Measurements from ENCODE around the gene ROBO2. TPM values are rescaled to one million over a fixed set of nuclear protein-coding genes. Genes with fewer than 3 reads are reported as not detected.

ROBO2 gene
- total RNA-seq, 1 donor from 2014 or later = not detected

DNA sequence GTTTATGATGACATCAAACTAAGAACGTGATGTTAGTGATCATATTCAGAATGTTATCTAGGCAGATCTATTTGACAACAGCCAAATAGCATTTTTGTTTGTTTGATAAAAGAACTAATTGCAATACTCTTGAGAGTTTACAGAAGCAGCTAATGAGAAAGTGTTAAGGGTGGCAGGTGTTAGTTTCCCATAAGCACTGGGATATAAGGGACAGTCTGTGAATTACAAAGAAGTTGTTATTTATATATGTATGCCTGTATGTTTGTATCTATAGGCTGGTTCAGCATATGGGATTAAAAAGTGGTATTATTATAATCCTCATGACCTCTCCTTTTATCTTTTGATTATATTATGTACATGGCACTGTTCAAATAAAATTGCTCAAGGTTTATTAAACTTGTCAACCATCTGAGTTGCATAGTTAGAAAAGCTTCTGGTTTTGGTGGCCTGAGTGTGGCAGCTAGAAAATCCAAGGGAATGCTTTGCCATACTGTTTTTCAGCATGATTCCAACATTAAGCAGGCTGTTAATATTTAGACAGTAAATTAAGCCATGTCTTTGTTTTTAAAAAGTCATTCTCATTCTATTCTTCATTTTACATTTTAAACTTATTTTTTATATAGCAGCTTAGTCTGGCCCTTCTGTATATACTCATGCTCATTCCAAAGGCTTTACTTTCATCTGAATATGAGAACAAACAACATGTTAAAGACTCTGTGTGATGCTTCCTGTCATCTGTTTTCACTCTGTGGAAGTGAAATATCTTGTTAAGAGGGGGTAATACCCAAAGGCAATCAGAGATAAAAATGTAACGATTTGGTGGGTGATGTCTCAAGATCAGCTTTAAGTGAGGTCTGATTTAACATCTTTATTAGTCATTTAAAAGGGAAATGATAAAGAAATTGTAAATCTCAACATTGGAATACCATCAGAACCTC, 13.1 kb downstream of the ROBO2 start:
- intact Hi-C loops (cut with micrococcal nuclease) = no loop called here

DNA sequence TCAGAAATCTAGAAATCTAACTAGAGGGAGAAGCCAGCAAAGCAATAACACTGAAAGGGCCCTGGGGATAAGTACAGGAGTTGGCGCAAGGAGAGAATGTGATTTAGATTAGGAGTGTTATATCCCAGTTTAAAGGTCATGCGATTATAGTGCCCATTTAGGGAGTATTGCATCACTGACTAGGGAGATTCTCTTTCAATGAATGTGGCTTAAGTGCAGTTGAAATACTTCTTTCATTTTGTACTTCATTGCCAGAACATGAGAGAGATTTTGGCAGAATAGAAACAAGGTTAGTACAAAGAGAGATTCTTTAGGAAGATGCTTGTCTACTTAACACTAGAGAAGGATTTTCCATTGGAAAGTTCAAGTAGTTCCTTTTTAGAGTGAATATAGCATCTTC, 13.9 kb downstream of the ROBO2 start:
- intact Hi-C loops (cut with micrococcal nuclease) = no loop called here

DNA sequence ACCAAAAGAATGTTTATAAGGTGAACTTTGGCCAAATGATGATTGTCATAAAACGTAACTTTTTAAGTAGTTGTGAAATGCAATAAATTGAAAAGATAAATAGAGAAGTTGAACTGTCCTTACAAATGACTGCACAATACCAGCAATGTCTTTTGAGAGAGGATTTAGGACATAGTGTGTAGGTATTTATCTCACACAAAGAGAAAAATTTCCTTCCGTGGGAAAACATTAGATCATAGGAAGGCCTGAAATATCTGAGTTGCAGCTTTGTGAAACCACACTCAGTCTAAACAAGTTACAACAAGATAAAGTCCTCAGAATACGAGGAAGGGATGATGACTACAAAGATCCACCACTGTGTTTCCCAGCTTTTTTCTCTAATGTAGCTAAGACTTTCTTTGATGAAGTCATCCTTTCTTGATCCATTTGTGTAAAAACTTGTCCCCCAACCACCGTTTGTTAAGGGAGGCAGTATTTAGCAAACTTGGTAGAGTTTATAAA, 16.0 kb downstream of the ROBO2 start:
- intact Hi-C loops (cut with micrococcal nuclease) = no loop called here

DNA sequence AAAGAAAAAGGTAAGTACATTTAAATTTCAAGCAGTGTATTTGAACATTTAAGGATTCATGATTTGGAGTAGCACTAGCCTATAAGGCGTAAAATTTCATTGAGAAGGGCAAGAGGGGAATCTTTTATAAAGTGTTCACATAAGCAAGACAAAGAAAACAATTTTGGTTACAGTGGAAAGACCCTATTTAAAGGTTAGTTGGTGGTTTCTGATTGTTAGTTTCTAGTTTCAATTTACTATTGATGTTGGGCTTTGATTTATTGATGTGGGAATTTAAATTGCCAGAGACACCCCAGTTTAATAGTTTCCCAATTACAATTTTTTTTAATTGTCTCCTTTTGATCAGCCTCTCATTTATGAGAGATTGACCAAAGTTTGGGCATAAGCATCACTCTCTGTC, 19.5 kb downstream of the ROBO2 start:
- intact Hi-C loops (cut with micrococcal nuclease) = no loop called here

DNA sequence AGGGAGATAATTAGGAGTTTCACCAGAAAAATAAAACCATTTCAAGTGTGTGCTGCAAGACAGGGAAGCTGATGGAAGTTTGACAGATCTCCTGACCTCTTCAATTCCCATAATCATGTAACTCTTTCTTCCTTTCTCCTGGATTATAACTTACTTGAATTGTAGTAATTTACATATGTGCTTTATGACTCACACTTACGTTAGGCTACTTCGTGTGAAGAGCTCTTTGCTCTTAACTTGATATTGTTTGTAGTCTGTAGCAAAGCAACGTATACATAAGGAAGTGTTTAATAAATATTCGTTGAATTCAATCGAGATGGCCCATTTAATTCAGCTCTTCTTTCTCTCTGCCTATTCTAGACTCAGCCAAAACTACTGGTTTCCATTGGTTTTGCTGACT, 23.5 kb downstream of the ROBO2 start:
- intact Hi-C loops (cut with micrococcal nuclease) = no loop called here

DNA sequence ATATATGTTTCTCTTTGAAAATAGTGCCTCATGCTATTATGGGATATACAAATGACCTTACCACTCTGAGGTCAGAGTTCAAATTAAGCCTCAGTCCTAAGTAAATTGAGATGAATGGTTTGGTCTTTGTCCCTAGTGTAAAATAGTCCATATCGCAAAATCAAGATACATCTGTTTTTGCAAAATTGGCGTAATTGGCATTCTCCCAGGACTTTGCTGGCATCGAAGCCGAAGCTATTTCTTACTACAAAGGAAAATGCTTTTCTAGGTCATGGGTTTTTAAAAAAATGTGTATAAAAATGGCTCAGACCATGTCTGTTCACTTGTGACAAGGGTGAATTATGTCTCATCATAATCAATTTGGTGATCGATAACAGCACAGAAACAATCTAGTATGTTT, 25.9 kb downstream of the ROBO2 start:
- intact Hi-C loops (cut with micrococcal nuclease) = no loop called here

DNA sequence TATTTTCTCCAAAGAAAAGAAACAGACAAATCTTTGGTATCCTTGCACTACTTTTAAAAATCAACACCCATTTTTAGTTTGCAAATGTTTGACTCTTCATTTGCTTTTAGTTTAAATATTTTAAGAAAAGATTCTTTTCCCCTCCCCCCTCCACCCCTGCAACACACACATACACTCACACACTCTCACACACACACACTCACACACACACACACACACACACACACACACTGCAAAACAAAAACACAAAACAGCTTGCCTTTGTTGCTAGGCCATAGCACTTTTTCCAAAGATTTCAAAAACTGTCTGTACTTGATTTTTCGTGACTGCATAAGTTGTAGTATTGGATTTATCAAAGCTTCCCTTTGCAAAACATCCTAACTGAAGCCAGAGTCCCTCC, 26.9 kb downstream of the ROBO2 start:
- intact Hi-C loops (cut with micrococcal nuclease) = no loop called here

DNA sequence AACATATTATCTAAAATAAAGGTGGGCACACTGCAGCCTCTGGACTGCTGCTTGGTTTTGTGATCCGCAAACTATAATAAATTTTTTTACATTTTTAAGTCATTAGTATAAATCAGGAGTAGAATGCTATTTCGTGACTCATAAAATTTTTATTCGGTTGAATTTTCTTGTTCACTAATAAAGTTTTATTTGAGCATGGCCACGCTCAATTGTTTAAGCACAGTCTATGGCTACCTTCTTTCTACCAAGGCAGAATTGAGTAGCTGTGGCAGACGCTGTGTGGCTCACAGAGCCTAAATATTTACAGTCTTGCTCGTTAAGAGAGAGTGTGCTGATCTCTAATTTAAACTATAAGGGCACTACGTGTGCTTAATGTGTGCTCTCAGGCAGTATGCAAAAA, 28.9 kb downstream of the ROBO2 start:
- intact Hi-C loops (cut with micrococcal nuclease) = no loop called here

DNA sequence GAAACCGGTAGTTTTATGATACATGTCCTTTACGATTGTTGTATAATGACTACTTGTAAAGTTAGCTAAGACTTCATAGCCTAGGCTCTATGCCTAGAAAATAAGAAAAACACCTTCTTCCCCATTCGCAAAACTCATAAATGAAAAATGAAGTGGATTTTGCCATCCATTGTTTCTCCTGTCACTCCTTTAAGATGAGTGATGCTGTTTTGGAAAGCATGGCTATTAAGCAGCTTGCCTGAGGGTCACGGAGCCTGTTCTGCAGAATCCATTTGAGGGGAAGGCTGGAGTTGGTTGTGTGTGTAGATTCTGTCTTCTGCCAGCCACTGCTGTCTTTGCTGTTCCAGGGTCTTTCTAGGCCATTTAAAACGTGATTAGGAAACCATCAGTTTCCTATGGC, 31.5 kb downstream of the ROBO2 start:
- intact Hi-C loops (cut with micrococcal nuclease) = no loop called here

DNA sequence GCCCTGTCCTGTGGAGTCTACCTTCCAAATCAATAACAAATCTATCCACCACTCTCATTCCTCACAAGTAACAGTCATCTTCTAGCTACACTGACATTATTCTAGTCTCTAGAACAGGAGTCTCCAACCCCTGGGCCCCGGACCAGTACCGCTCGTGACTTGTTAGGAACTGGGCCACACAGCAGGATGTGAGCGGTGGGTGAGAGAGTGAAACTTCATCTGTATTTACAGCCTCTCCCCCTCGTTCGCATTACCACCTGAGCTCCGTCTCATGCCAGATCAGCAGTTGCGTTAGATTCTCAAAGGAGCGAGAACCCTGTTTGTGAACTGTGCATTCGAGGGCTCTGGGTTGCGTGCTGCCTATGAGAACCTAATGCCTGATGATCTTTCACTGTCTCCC, 31.9 kb downstream of the ROBO2 start:
- intact Hi-C loops (cut with micrococcal nuclease) = no loop called here

DNA sequence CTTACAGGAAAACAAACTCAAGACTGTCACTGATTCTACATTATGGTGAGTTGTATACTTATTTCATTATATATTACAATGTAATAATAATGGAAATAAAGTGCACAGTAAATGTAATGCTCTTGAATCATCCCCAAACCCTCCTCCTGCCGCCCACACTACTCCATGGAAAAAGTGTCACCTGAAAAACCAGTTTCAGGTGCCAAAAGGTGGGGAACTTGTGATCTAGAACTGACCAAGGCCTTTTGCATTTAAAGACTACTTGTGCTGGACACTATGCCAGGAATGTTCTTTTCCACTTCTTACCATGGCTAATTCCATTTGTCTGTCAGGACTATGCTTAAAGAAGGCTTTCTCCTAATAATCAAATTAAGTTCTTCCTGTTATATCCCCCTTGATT, 32.3 kb downstream of the ROBO2 start:
- intact Hi-C loops (cut with micrococcal nuclease) = no loop called here

DNA sequence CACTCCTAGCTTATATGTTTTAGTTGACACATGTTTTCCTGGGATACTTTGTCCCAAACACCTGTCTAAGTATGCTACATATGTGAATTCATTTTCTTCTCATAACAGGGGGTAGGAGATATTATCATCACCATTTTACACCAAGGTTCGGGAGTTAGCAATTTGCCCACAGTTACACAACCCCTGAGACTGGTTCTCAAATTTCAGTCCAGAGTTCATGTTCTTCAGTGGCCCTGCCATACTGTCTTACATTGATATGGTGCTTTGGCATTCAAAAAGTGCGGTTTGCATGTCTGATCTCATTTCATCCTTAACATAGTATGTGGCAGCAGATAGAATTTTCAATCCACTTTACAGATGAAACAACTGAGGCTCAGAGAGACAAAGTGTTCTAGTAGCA, 38.4 kb downstream of the ROBO2 start:
- intact Hi-C loops (cut with micrococcal nuclease) = no loop called here

DNA sequence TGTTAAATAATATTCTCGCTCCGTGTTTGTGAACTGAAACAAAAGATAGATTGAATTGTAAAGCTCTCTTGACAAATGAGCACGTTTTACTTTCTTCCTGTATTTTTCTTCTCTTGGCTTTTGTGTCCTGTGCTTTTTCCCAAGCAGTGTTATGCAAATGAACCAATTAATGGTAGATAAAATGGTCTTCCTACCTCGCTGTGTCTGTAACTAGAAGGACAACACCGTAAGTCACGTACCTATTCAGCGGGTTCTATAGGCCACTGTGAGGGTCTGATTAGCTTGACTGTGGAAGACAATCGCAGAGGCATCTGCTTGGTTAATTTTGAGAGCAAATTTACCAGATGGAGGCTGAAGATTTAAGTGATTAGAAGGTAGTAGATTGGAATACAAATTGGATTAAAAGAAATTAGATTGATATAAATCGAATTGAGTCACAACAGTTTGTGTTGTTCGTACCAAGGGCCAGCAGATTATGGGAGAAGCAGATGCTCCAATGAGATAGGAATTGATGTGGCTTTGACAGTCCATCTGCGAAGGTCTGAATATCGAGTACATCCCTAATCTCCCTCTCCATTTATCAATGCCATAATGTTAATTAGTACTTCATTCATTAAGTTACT, 40.2 kb downstream of the ROBO2 start:
- intact Hi-C loops (cut with micrococcal nuclease) = no loop called here

DNA sequence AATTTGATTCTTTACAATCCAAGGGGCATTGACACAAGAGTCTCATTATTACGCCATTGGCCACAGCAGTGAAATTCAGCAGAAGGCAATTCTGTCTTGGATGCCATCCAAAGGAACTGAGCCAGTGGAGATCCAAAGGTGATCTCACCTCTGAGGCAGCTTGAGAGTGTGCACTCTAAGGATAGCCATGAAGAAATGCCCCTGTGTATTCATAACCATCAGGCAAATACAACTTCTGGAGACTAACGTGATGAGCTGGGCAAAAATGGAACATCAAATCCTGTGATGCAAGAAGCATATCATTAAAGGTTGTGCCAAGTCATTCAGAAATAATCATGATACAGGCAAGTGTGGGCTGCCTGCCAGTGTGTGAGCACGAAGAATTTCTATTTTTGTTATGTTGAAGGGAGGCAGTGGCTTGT, 41.4 kb downstream of the ROBO2 start:
- intact Hi-C loops (cut with micrococcal nuclease) = no loop called here

DNA sequence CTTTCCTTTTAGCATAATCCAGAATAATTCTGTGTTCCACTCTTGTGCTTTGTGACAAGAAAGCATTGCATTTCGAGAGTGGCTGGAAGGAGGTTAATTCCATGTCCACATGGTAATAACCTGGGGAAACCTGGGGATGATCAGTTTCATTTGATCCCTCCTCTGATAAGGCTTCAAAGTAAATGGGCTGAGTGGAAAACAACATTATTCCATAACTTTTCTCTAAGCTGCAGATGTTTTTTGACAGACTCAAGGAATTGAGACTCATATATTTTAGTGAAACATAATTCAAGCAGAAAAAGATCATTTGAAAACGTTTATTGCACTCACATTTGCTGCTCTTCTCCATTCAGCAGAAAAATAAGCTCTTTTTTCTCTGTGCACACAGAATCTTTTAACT, 44.6 kb downstream of the ROBO2 start:
- intact Hi-C loops (cut with micrococcal nuclease) = no loop called here

DNA sequence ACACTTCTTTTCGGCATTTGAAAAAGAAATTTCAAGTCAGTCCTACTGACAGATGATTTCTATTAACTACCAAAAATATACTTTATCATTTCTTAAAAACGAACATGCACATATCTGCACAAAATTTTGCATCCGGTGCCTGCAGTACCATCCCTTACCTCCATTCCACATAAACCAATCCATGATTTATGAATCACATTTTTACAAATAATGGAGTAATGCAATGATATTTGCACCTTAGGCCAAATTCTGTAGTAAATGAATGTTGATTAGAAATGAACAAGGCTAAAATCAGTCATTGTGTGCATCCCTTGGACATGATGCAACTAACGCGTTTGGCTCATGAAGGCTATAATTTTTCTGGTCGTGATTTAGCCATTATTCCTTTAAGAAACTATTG, 46.5 kb downstream of the ROBO2 start:
- intact Hi-C loops (cut with micrococcal nuclease) = no loop called here

DNA sequence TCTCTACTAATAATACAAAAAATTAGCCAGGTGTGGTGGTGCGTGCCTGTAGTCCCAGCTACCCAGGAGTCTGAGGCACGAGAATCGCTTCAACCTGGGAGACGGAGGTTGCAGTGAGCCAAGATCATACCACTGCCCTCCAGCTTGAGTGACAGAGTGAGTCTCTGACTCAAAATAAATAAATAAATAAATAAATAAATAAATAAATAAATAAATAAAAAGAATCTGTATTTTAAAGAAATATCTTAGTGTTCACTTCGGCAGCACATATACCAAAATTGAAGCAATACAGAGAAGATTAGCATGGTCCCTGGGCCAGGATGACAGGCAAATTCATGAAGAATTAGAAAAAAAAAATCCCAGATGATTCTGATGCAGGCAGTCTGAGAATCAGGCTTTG, 51.9 kb downstream of the ROBO2 start:
- intact Hi-C loops (cut with micrococcal nuclease) = no loop called here

DNA sequence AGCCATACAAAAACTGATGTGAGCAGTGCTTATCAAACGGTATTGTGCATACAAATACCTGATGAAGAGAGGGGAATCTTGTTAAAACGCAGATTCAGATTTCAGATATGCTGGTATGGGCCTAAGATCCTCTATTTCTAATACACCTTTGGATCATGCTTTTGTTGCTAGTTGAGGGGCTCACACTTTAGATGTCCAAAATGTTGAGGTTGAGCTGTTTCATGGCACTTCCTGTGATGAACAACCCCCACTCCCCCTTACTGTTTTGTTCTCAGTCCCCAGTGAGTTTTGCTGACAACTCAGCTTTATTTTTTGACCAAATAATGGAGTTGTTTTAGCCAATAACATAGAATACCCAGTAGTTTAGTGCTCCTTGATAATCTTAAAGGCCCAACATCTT, 53.2 kb downstream of the ROBO2 start:
- intact Hi-C loops (cut with micrococcal nuclease) = no loop called here

DNA sequence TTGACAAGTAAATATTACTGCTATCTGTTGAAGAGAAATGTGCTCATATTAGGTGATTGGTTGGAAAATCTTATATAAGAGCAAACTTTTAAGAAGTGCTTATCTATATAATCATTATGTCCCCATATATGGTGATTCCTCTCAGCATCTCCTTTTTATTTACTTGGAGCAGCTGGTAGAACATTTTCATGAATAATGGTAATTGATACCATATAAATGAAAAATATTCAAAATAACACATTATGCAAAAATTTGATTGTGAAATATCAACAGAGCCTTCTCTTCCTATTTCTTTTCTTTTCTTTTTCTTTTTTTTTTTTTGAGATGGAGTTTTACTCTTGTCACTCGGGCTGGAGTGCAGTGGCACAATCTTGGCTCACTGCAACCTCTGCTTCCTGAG, 56.2 kb downstream of the ROBO2 start:
- intact Hi-C loops (cut with micrococcal nuclease) = no loop called here

DNA sequence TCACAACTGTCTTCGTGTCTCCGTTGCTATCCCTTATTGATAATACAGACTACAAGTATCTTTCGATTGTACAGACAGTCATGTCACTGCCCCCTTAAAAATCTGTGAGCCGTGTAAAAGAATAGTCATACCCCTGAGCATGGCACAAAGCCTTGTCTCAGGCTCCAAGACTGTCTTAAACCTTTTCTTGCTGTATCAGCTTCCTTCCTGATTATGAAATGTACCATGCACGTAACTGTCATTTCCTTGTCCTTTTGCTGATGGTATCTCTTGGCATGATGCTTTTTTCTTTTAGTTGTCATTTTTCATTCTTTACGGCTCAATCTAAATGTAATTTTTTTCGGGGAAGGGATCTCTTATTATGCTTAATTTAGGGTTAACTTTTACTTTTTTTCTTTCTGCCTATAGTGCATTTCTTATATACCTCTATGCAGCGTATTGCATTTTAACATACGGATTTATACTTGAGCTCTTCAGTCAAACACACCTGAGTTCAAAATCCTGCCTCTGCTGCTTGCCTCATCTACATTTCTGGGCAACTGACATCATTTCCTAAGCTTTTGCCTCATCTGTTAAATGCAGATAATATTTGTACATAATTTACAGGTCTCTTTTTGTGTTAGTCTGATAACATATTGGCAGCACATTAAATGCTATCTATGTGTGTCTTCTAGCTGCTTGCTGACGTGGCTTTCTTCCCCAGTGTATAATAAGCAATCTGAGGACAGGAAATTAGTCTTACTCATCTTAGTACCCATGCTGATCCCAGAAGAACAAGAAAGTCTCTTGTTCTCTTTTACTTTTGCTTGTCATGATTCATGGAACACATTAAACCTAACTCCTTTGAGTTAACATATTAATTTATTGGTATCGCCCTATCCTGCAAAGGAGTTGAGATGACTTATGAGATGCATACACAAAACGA, 57.3 kb downstream of the ROBO2 start:
- intact Hi-C loops (cut with micrococcal nuclease) = no loop called here

DNA sequence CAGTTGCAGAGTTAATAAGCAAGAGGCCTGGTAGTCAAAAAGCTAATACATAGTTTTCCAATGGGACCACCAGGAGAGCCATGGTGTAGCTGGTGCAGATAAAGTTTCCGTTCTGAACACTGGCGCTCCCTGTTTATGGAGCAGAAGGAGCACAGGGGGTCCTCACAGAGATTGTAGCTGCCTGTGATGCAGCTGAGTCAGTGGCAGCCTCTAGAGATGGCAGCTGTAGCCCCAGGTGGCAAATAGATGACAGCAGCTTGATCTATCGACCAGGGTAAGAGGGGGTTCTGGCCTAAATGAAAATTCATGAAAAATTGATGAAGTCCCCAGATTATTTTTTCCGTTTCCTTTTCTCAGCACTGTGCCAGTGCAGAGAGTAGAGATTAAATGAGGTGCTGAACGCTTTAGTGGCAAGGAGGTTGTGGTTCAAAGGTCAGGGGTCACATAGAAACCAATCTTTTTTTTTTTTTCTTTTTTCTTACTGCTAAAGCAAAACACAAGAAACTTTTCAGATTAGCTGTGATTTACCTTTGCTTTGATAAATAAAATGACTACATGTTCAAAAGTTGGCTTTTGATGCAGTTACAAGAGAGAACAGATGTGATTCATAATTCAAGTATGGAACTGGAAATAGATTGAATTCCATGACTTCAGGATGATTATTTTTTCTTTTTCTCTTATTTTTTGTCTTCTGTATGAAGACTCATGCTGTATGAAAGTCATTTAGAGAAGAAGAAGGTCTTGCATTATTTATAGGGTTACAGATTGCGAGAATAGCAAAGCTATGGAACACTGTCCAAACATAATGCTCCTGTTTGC, 63.3 kb downstream of the ROBO2 start:
- intact Hi-C loops (cut with micrococcal nuclease) = no loop called here
